ENCODE data around the gene CWF19L1.
A peak's percentile ranks its signal among the peaks of the same experiment; 100 is the strongest.
"Not testable (repeated sequence)": the region's sequence is repeated elsewhere in the genome, so short reads cannot be mapped to it uniquely, and the experiment has no call there.

CWF19L1 gene

GRCh38 chr10:100267239-100268104 lies at the start of gene CWF19L1:
Gene CWF19L1 (minus strand): TSS chr10:100267638. CDS start chr10:100267593, 45 bp downstream.
- DNase-seq = peak; percentile 75

GRCh38 chr10:100315615-100316014 lies 48.2 kb upstream of the CWF19L1 start:
- no peak for DNase-seq

- no peak for DNase-seq
Observed at GRCh38 chr10:100311298-100311697, 43.9 kb upstream of the CWF19L1 start.

GRCh38 chr10:100307684-100308083 lies 40.2 kb upstream of the CWF19L1 start:
- DNase-seq = no peak

GRCh38 chr10:100306861-100307260 lies 39.4 kb upstream of the CWF19L1 start:
- DNase-seq = no peak

GRCh38 chr10:100304414-100304813 lies 37.0 kb upstream of the CWF19L1 start:
- no peak for DNase-seq

- DNase-seq = peak; percentile 23
Observed at GRCh38 chr10:100303724-100304319, 36.4 kb upstream of the CWF19L1 start.

- DNase-seq = not testable (repeated sequence)
Observed at GRCh38 chr10:100301123-100301522, 33.7 kb upstream of the CWF19L1 start.

- DNase-seq = no peak
Observed at GRCh38 chr10:100297242-100297641, 29.8 kb upstream of the CWF19L1 start.

GRCh38 chr10:100293066-100293465 lies 25.6 kb upstream of the CWF19L1 start:
- no peak for DNase-seq

- DNase-seq = not testable (repeated sequence)
Observed at GRCh38 chr10:100292300-100292699, 24.9 kb upstream of the CWF19L1 start.

- DNase-seq = no peak
Observed at GRCh38 chr10:100291356-100291755, 23.9 kb upstream of the CWF19L1 start.

GRCh38 chr10:100289641-100290040 lies 22.2 kb upstream of the CWF19L1 start:
- no peak for DNase-seq

GRCh38 chr10:100288196-100288595 lies 20.8 kb upstream of the CWF19L1 start:
- no peak for DNase-seq

- no peak for DNase-seq
Observed at GRCh38 chr10:100287756-100288155, 20.3 kb upstream of the CWF19L1 start.

GRCh38 chr10:100286051-100287033 lies 18.9 kb upstream of the CWF19L1 start, which contains the start of gene BLOC1S2:
Gene BLOC1S2 (minus strand): TSS chr10:100286680. CDS start chr10:100286659, 21 bp downstream.
- peak; percentile 75 for DNase-seq

- not testable (repeated sequence) for DNase-seq
Observed at GRCh38 chr10:100285326-100285725, 17.9 kb upstream of the CWF19L1 start.

GRCh38 chr10:100282907-100283306 lies 15.5 kb upstream of the CWF19L1 start:
- no peak for DNase-seq

GRCh38 chr10:100276971-100277370 lies 9.5 kb upstream of the CWF19L1 start:
- not testable (repeated sequence) for DNase-seq

- DNase-seq = no peak
Observed at GRCh38 chr10:100265821-100266485, 1.5 kb downstream of the CWF19L1 start.

GRCh38 chr10:100254191-100254590 lies 13.2 kb downstream of the CWF19L1 start:
- DNase-seq = no peak

GRCh38 chr10:100253041-100253440 lies 14.4 kb downstream of the CWF19L1 start:
- DNase-seq = no peak
